GM19240 (cell line): Measurements from ENCODE around the gene CAMKV.
"Not testable (repeated sequence)": the region's sequence is repeated elsewhere in the genome, so short reads cannot be mapped to it uniquely, and the experiment has no call there.

Source experiments
- DNase-seq: peaks from one replicate; pipeline ENCODE4 v3.0.0; 2011; ENCODE audit warnings: low spot score; ENCODE audit not compliant: insufficient read length

Gene CAMKV

GRCh38 chr3:49855662-49856061 lies 14.0 kb downstream of the CAMKV start:
- DNase-seq: no peak

GRCh38 chr3:49845694-49846093 lies 24.0 kb downstream of the CAMKV start:
- DNase-seq: no peak

- no peak for DNase-seq
These were observed 25.1 kb downstream of the CAMKV start for GRCh38 chr3:49844464-49845183.

GRCh38 chr3:49842843-49843517 lies 26.7 kb downstream of the CAMKV start:
- DNase-seq: no peak

- DNase-seq: no peak
These were observed 27.9 kb downstream of the CAMKV start for GRCh38 chr3:49841806-49842205.

- DNase-seq: no peak
These were observed 28.5 kb downstream of the CAMKV start for GRCh38 chr3:49841126-49841696.

- no peak for DNase-seq
These were observed 29.3 kb downstream of the CAMKV start for GRCh38 chr3:49840388-49840787.

- peak; percentile 47 for DNase-seq
These were observed 30.4 kb downstream of the CAMKV start for GRCh38 chr3:49839193-49839809.

GRCh38 chr3:49831341-49831740 lies 38.4 kb downstream of the CAMKV start:
- no peak for DNase-seq

GRCh38 chr3:49826016-49826415 lies 43.7 kb downstream of the CAMKV start:
- DNase-seq: no peak

GRCh38 chr3:49823131-49823530 lies 46.6 kb downstream of the CAMKV start:
- not testable (repeated sequence) for DNase-seq

- peak; percentile 52 for DNase-seq
These were observed 56.1 kb downstream of the CAMKV start, which contains the start of gene UBA7 for GRCh38 chr3:49813497-49814174. Gene UBA7 (minus strand): TSS chr3:49813953. CDS start chr3:49813787, 166 bp downstream.

- no peak for DNase-seq
These were observed 56.7 kb downstream of the CAMKV start for GRCh38 chr3:49812916-49813496.
